GM12878 (cell line): Measurements from ENCODE around the gene GPR63. TPM values are rescaled to one million over a fixed set of nuclear protein-coding genes. Genes with fewer than 3 reads are reported as not detected.

Experiments
- ATAC-seq: fragments of 200-7000 bp; cut with Tn5 transposase; 3 replicates; pipeline ENCODE4 v1.9.1; 2020; ENCODE audit warnings: mild to moderate bottlenecking, moderate library complexity
- BruUV-seq: library from RNA; stranded (reverse); fragments of 400-500 nt; replicated peaks from 2 replicates; lab custom pipeline; 2021; lab: Mats Ljungman, UMichigan
- CTCF ChIA-PET: fragments of 300-600 bp; sonication (Branson Sonifier 250); formaldehyde crosslinking; extraction: SDS; loops from one replicate; lab custom pipeline; 2021; ENCODE audit warnings: inconsistent platforms; lab: Yijun Ruan, JAX
- POLR2A ChIA-PET: fragments of 350-600 bp; formaldehyde crosslinking; extraction: SDS; loops from one replicate; lab custom pipeline; 2021; ENCODE audit warnings: inconsistent platforms; lab: Charles Lee
- RAD21 ChIA-PET: fragments of 300-600 bp; sonication (Branson Sonifier 250); formaldehyde crosslinking; loops from one replicate; lab custom pipeline; 2023; ENCODE audit warnings: antibody characterized with exemption; ENCODE audit not compliant: unreplicated experiment; lab: Charles Lee
- SMC1A ChIA-PET: fragments of 300-600 bp; sonication (Branson Sonifier 250); formaldehyde crosslinking; loops from one replicate; lab custom pipeline; 2023; ENCODE audit not compliant: unreplicated experiment, uncharacterized antibody; lab: Charles Lee
- DNase-seq: peaks from one replicate; pipeline ENCODE4 v3.0.0-alpha.2; 2011; ENCODE audit warnings: low read depth, low spot score
- FAIRE-seq: peaks from 3 replicates; lab custom pipeline; 2011; peaks lifted over from hg19 to GRCh38; lab: Jason Lieb, UNC
- H2AFZ ChIP-seq: 2 replicates; pipeline ENCODE4 v1.6.0; 2011; ENCODE audit warnings: low read depth, low read length, control low read depth; ENCODE audit not compliant: control insufficient read depth
- H3K27ac ChIP-seq: 2 replicates; pipeline ENCODE4 v1.5.1; 2011; ENCODE audit warnings: control low read depth; ENCODE audit not compliant: control insufficient read depth, insufficient read depth
- H3K27me3 ChIP-seq, 2 experiments: replicated peaks in 1 of 2; 2 replicates each; pipeline versions ENCODE4 v1.6.0 to v1.6.1; 2011; ENCODE audit warnings: low read length in 1 of 2; ENCODE audit not compliant: control insufficient read depth in 2 of 2, insufficient read depth in 2 of 2
- H3K36me3 ChIP-seq, 2 experiments: 2 replicates each; pipeline ENCODE4 v1.5.1; 2011; ENCODE audit warnings: low read length in 1 of 2; ENCODE audit not compliant: control insufficient read depth in 2 of 2, insufficient read depth in 2 of 2
- H3K4me1 ChIP-seq: 2 replicates; pipeline ENCODE4 v1.6.1; 2011; ENCODE audit warnings: mild to moderate bottlenecking, low read length, moderate library complexity, mixed read lengths; ENCODE audit not compliant: control insufficient read depth, insufficient read depth
- H3K4me2 ChIP-seq: 2 replicates; pipeline ENCODE4 v1.6.0; 2011; ENCODE audit warnings: control low read depth; ENCODE audit not compliant: control insufficient read depth, insufficient read depth
- H3K4me3 ChIP-seq: fragments of 200-600 bp; sonication (generic); 2 replicates; pipeline ENCODE4 v1.5.1; 2016
- H3K79me2 ChIP-seq: 2 replicates; pipeline ENCODE4 v1.6.0; 2011; ENCODE audit warnings: low read length; ENCODE audit not compliant: control insufficient read depth, insufficient read depth
- H3K9ac ChIP-seq: 2 replicates; pipeline ENCODE4 v1.8.0; 2011; ENCODE audit warnings: low read length, control low read depth, mixed read lengths; ENCODE audit not compliant: control insufficient read depth, insufficient read depth
- H3K9me3 ChIP-seq: replicated peaks from 3 replicates; pipeline ENCODE4 v1.5.1; 2011; ENCODE audit warnings: mild to moderate bottlenecking, low read length; ENCODE audit not compliant: control insufficient read depth, insufficient read depth
- H4K20me1 ChIP-seq: 2 replicates; pipeline ENCODE4 v1.6.0; 2011; ENCODE audit not compliant: control insufficient read depth, insufficient read depth
- ASH2L ChIP-seq: fragments of 300-600, 200-600 bp; sonication (generic); IDR thresholded peaks from 2 replicates; pipeline ENCODE4 v1.6.1; 2017; ENCODE audit warnings: low read depth, mild to moderate bottlenecking, borderline replicate concordance
- BCL11A ChIP-seq: IDR thresholded peaks from 2 replicates; pipeline ENCODE4 v1.6.1; 2011; ENCODE audit warnings: low read depth, low read length
- KAT2A ChIP-seq: conservative IDR thresholded peaks from 2 replicates; pipeline ENCODE4 v1.6.1; 2011; ENCODE audit warnings: low read depth, low read length; ENCODE audit not compliant: control insufficient read depth
- MEF2A ChIP-seq: IDR thresholded peaks from 2 replicates; pipeline ENCODE4 v1.6.1; 2011; ENCODE audit warnings: low read depth, mild to moderate bottlenecking, low read length, moderate library complexity; ENCODE audit not compliant: insufficient read depth
- NBN ChIP-seq: fragments of 450-650 bp; IDR thresholded peaks from 2 replicates; pipeline ENCODE4 v1.6.1; 2016
- RFX5 ChIP-seq: IDR thresholded peaks from 2 replicates; pipeline ENCODE4 v1.6.1; 2011; ENCODE audit warnings: low read depth, low read length, improper control_type of control experiment
- SIN3A ChIP-seq: IDR thresholded peaks from 2 replicates; pipeline ENCODE4 v1.6.1; 2012; ENCODE audit warnings: low read depth, low read length, improper control_type of control experiment
- SREBF2 ChIP-seq: IDR thresholded peaks from 2 replicates; pipeline ENCODE4 v1.6.1; 2012; ENCODE audit warnings: mild to moderate bottlenecking, low read length
- WRNIP1 ChIP-seq: IDR thresholded peaks from 2 replicates; pipeline ENCODE4 v1.6.1; 2011; ENCODE audit warnings: low read depth, low read length, improper control_type of control experiment, borderline replicate concordance
- ZNF207 ChIP-seq: fragments of 450-650 bp; IDR thresholded peaks from 2 replicates; pipeline ENCODE4 v1.6.1; 2014; ENCODE audit warnings: antibody characterized with exemption, mild to moderate bottlenecking, borderline replicate concordance
- ZNF384 ChIP-seq: IDR thresholded peaks from 2 replicates; pipeline ENCODE4 v1.6.1; 2012; ENCODE audit warnings: low read depth, mild to moderate bottlenecking, low read length, improper control_type of control experiment, borderline replicate concordance
- ZSCAN29 ChIP-seq: fragments of 450-650 bp; IDR thresholded peaks from 2 replicates; pipeline ENCODE4 v1.6.1; 2017; ENCODE audit warnings: mild to moderate bottlenecking, moderate library complexity
- WGBS: methylation state at CpG from one replicate; pipeline ENCODE4 v1.1.6; 2016; ENCODE audit warnings: low lambda C conversion rate; ENCODE audit not compliant: insufficient replicate concordance, insufficient coverage; ENCODE audit errors: missing lambda C conversion rate; 5-methylcytosine and 5-hydroxymethylcytosine counted together
- in situ Hi-C: fragments of 300-500 bp; cut with MboI; formaldehyde crosslinking; loops from 9 replicates; pipeline ENCODE4 v1.14.3; 2018; ENCODE audit warnings: mixed read lengths
- intact Hi-C: fragments of 100-400 bp; cut with micrococcal nuclease; formaldehyde crosslinking; loops from one replicate; pipeline ENCODE4 v1.14.2; 2022; ENCODE audit not compliant: unreplicated experiment
- polyA plus RNA-seq, 11 experiments: library from polyadenylated mRNA; depleted of rRNA in 4 of 11; unstranded in 6 of 11; stranded (reverse) in 5 of 11; fragments of >200 nt; fragmentation: Nextera tagmentation in 4 of 11; fragmentation: Illumina TruSeq in 1 of 11; extraction: Ambion mirVana in 4 of 11; extraction: Trizol in 1 of 11; gene quantifications; 1 replicate in 1 of 11; 2 replicates in 10 of 11; pipeline versions ENCODE4 v1.2.1 to v1.2.3, GENCODE V29; 2011 to 2016; ENCODE audit warnings: inconsistent platforms in 2 of 11, missing spikeins in 2 of 11, low read depth in 1 of 11
- total RNA-seq, 4 experiments: library from RNA; depleted of rRNA in 3 of 4; stranded (reverse); fragments of >200 nt in 3 of 4; fragmentation: Illumina TruSeq in 1 of 4; extraction: Trizol in 1 of 4; gene quantifications; 2 replicates each; pipeline versions ENCODE4 v1.2.1 to v1.2.3, GENCODE V29; 2013 to 2021
- TF ChIP-seq, protein P1 (sequence below): IDR thresholded peaks from 2 replicates; pipeline ENCODE4 v1.6.1; 2012; ENCODE audit warnings: low read depth, low read length, improper control_type of control experiment
- TF ChIP-seq, protein P2 (sequence below): fragments of 450-650 bp; formaldehyde crosslinking; IDR thresholded peaks from 2 replicates; pipeline ENCODE4 v1.5.0; 2022; ENCODE audit warnings: mild to moderate bottlenecking, missing genetic modification characterization
- TF ChIP-seq, protein P3 (sequence below): IDR thresholded peaks from 2 replicates; pipeline ENCODE4 v1.6.1; 2012; ENCODE audit warnings: low read depth, low read length, improper control_type of control experiment
- TF ChIP-seq, protein P4 (sequence below): fragments of 450-650 bp; formaldehyde crosslinking; IDR thresholded peaks from 2 replicates; pipeline ENCODE4 v1.4.0; 2022; ENCODE audit warnings: mild to moderate bottlenecking, moderate library complexity

The GPR63 gene
- total and polyA plus RNA-seq, 10 of the 15 experiments (the other 5 are each of a cell fraction or from before 2014, with no cell fraction given) = 1.6 to 6.6 (median 3.5) TPM

DNA sequence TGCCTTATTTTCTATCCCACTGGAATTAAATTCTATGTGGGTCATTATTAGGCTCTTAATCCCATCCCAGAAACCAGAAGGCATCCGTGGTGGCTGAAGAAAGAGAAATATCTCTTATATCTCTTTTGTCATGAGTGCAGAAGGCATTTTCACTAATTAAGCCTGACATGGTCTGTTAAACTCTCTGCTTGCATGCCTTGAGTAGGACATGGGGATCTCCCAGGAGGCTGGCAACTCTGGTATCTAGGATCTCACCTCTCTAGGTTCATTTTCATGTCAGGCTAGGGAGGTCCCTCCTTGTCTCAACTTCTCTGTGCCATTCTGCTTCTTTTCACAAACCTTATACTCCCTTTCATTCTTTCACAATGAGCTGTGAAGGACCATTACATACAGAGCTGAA, 25.3 kb upstream of the GPR63 start:
- Histone ChIP-seq H3K9me3 (no peaks in the 10 kb centered on the region; the same call in 2 of the 3 replicates), H3K36me3 (no peaks in the 10 kb centered on the region), H3K27me3 (no peaks in the 10 kb centered on the region; a peak in 1 of 4 replicates), H3K9ac (no peak overlapping the region), H3K4me2 (no peak overlapping the region), H3K27ac (no peak overlapping the region), H2AFZ (no peak overlapping the region), H3K79me2 (no peaks in the 10 kb centered on the region), H4K20me1 (no peaks in the 10 kb centered on the region), H3K4me3 (no peak overlapping the region), H3K4me1 (no peaks in the 10 kb centered on the region)
- intact Hi-C loops = no loop called here
- WGBS = 0% methylated on average over 1 of the region's 1 CpG
- DNase-seq = peak; percentile 7
- RAD21 ChIA-PET = no interaction called here
- POLR2A ChIA-PET = no interaction called here
- ATAC-seq = peak; percentile 88
- no peak for FAIRE-seq
- in situ Hi-C loops = no loop called here
- BruUV-seq = no TSS peak
- CTCF ChIA-PET = no interaction called here
- TF ChIP-seq SREBF2 = no peak
- TF ChIP-seq NBN = no peak
- TF ChIP-seq SIN3A = no peak
- no peak for TF ChIP-seq ZSCAN29
- no peak for TF ChIP-seq ASH2L
- TF ChIP-seq KAT2A = no peak
- no peak for TF ChIP-seq MEF2A
- TF ChIP-seq, protein P1, sequence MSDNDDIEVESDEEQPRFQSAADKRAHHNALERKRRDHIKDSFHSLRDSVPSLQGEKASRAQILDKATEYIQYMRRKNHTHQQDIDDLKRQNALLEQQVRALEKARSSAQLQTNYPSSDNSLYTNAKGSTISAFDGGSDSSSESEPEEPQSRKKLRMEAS = no peak
- TF ChIP-seq, protein P2, sequence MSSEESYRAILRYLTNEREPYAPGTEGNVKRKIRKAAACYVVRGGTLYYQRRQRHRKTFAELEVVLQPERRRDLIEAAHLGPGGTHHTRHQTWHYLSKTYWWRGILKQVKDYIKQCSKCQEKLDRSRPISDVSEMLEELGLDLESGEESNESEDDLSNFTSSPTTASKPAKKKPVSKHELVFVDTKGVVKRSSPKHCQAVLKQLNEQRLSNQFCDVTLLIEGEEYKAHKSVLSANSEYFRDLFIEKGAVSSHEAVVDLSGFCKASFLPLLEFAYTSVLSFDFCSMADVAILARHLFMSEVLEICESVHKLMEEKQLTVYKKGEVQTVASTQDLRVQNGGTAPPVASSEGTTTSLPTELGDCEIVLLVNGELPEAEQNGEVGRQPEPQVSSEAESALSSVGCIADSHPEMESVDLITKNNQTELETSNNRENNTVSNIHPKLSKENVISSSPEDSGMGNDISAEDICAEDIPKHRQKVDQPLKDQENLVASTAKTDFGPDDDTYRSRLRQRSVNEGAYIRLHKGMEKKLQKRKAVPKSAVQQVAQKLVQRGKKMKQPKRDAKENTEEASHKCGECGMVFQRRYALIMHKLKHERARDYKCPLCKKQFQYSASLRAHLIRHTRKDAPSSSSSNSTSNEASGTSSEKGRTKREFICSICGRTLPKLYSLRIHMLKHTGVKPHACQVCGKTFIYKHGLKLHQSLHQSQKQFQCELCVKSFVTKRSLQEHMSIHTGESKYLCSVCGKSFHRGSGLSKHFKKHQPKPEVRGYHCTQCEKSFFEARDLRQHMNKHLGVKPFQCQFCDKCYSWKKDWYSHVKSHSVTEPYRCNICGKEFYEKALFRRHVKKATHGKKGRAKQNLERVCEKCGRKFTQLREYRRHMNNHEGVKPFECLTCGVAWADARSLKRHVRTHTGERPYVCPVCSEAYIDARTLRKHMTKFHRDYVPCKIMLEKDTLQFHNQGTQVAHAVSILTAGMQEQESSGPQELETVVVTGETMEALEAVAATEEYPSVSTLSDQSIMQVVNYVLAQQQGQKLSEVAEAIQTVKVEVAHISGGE (CRISPR knock-in tag) = no peak
- no peak for TF ChIP-seq ZNF207
- TF ChIP-seq, protein P3, sequence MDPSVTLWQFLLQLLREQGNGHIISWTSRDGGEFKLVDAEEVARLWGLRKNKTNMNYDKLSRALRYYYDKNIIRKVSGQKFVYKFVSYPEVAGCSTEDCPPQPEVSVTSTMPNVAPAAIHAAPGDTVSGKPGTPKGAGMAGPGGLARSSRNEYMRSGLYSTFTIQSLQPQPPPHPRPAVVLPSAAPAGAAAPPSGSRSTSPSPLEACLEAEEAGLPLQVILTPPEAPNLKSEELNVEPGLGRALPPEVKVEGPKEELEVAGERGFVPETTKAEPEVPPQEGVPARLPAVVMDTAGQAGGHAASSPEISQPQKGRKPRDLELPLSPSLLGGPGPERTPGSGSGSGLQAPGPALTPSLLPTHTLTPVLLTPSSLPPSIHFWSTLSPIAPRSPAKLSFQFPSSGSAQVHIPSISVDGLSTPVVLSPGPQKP = no peak
- TF ChIP-seq RFX5 = no peak
- TF ChIP-seq ZNF384 = no peak
- no peak for TF ChIP-seq WRNIP1
- TF ChIP-seq, protein P4, sequence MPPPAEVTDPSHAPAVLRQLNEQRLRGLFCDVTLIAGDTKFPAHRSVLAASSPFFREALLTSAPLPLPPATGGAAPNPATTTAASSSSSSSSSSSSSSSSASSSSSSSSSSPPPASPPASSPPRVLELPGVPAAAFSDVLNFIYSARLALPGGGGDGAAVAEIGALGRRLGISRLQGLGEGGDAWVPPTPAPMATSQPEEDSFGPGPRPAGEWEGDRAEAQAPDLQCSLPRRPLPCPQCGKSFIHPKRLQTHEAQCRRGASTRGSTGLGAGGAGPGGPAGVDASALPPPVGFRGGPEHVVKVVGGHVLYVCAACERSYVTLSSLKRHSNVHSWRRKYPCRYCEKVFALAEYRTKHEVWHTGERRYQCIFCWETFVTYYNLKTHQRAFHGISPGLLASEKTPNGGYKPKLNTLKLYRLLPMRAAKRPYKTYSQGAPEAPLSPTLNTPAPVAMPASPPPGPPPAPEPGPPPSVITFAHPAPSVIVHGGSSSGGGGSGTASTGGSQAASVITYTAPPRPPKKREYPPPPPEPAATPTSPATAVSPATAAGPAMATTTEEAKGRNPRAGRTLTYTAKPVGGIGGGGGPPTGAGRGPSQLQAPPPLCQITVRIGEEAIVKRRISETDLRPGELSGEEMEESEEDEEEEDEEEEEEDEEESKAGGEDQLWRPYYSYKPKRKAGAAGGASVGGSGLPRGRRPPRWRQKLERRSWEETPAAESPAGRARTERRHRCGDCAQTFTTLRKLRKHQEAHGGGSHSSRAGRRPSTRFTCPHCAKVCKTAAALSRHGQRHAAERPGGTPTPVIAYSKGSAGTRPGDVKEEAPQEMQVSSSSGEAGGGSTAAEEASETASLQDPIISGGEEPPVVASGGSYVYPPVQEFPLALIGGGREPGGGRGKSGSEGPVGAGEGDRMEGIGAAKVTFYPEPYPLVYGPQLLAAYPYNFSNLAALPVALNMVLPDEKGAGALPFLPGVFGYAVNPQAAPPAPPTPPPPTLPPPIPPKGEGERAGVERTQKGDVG = no peak
- TF ChIP-seq BCL11A = no peak
- TF ChIP-seq, all 136 proteins: peak for 0
- SMC1A ChIA-PET = interaction anchor here (0.7 kb wide), 1 partner anchor 129 kb away, joined by 3 read pairs; no protein-coding TSS in a partner anchor
